Measurements from ENCODE around the gene RAB39B. TPM values are rescaled to one million over a fixed set of nuclear protein-coding genes. Genes with fewer than 3 reads are reported as not detected.

Gene RAB39B
- total RNA-seq, 1 donor, result 0.36 TPM

DNA sequence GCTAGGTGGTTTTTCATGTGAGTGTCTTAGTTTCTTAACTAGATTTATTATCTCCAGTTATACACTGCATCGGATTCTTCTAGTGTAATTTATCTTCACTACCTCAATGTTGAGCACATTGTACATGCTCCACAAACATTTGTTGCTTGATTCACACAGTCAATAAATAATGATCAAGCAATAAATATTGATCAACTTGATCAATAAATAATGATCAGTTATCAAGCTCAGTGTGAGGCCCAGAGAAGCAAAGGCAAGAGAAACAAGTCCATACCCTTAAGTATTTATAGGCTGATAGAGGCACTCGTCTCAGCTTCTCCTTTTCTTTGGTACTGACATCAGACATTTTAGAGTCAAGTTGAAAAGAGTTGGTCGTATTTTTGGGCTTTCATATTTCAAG lies 53.1 kb downstream of the RAB39B start:
- H4K20me1 ChIP-seq (ENCODE audit: insufficient read depth, low read length), result no peaks in the 10 kb centered on the region
- no peaks in the 10 kb centered on the region for H3K27me3 ChIP-seq (ENCODE audit: insufficient read depth, low read length)
- no peak overlapping the region for H3K4me3 ChIP-seq (ENCODE audit: insufficient read depth, low read length)
- no peaks in the 10 kb centered on the region for H3K4me1 ChIP-seq (ENCODE audit: insufficient read depth, low read length)
- no peak for DNase-seq (ENCODE audit: insufficient read length, low spot score, missing footprints)
- H3K4me2 ChIP-seq (ENCODE audit: insufficient read depth, low read length), result no peak overlapping the region
- H3K9me3 ChIP-seq (ENCODE audit: low read depth, low read length), result no peaks in the 10 kb centered on the region
- no peaks in the 10 kb centered on the region for H3K79me2 ChIP-seq (ENCODE audit: insufficient read depth, low read length)
- no peak overlapping the region for H3K27ac ChIP-seq (ENCODE audit: low read depth, low read length)
- H3K36me3 ChIP-seq (ENCODE audit: insufficient read depth, low read length), result no peaks in the 10 kb centered on the region
- no peak for TF ChIP-seq CTCF (IDR thresholded peaks at IDR 0.05; ENCODE audit: extremely low read depth, low read depth, low read length)
- no peak overlapping the region for H2AFZ ChIP-seq (ENCODE audit: low read length)

Small RNA genes lying within 50 kb of the gene (small RNA-seq; reads per million reads assigned to genes)
- gene AC234781.4, result not detected

Other genes with a start within 250 kb of the RAB39B start
- gene F8, start 241.8 kb downstream of the RAB39B start, total RNA-seq, result 10.9 and 12.1 TPM in 2 replicates
- 46.6 and 47.4 TPM in 2 replicates for gene FUNDC2, start 237.6 kb downstream of the RAB39B start, total RNA-seq
- gene CMC4, start 193.4 kb downstream of the RAB39B start, total RNA-seq, result 13.3 and 17.0 TPM in 2 replicates
- gene MTCP1, start 193.4 kb downstream of the RAB39B start, total RNA-seq, result 3.3 and 6.2 TPM in 2 replicates
- gene BRCC3, start 193.0 kb downstream of the RAB39B start, total RNA-seq, result 10.1 and 10.6 TPM in 2 replicates
- gene VBP1, start 48.0 kb downstream of the RAB39B start, total RNA-seq, result 39.4 and 43.6 TPM in 2 replicates
- 1.1 and 1.2 TPM in 2 replicates for gene CLIC2, start 70.1 kb upstream of the RAB39B start, total RNA-seq
- gene F8A2, start 117.6 kb upstream of the RAB39B start, total RNA-seq, result not detected in 2 replicates
- gene F8A3, start 194.1 kb upstream of the RAB39B start, total RNA-seq, result 0.36 and 0.88 TPM in 2 replicates